HTR-8/SVneo (cell line): ENCODE results near the gene BCL3.
"Not testable (repeated sequence)": the region's sequence is repeated elsewhere in the genome, so short reads cannot be mapped to it uniquely, and the experiment has no call there.

Source experiments
- DNase-seq: peaks from one replicate; pipeline ENCODE4 v3.0.0; 2011; ENCODE audit warnings: low spot score, mixed read lengths; ENCODE audit not compliant: insufficient read length
- FAIRE-seq: peaks from 2 replicates; lab custom pipeline; 2011; peaks lifted over from hg19 to GRCh38; lab: Jason Lieb, UNC

BCL3 gene

GRCh38 chr19:44777715-44778347 is 29.3 kb downstream of the BCL3 start, which contains the start of gene CBLC:
Gene CBLC, plus strand, starts transcription at chr19:44777890. Its CDS starts 42 bp downstream, at chr19:44777932.
- no peak for DNase-seq
- FAIRE-seq = no peak

- DNase-seq (no peak), FAIRE-seq (no peak)
Observed at GRCh38 chr19:44779150-44779549, 30.6 kb downstream of the BCL3 start.

DNA sequence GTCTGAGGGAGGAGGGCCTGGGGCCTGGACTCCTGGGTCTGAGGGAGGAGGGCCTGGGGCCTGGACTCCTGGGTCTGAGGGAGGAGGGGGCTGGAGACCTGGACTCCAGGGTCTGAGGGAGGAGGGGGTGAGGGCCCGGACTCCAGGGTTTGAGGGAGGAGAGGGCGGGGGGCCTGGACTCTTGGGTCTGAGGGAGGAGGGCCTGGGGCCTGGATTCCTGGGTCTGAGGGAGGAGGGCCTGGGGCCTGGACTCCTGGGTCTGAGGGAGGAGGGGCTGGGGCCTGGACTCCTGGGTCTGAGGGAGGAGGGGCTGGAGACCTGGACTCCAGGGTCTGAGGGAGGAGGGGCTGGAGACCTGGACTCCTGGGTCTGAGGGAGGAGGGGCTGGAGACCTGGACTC is 33.2 kb downstream of the BCL3 start:
- DNase-seq, FAIRE-seq: not testable (repeated sequence)

DNA sequence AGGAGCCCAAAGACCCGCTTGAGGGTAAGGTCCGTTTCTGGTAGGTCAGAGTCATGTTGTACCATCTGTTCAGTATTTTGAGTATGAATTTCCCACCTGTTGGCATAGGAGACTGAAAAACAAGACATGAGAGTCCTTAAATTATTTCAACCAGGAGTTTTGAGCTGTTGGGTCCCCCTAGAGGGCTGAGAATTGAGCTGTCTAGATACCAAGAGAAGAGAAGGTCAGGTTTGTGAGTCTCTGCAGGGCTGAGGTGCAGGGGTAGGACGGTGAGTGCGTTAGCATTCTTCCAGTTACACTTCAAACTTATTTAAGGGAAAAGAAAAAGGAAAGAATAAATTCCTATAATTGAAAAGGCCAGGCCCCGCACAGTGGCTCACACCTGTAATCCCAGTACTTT is 34.2 kb downstream of the BCL3 start:
- FAIRE-seq = no peak

GRCh38 chr19:44783545-44783944 is 35.0 kb downstream of the BCL3 start:
- FAIRE-seq (no peak), DNase-seq (no peak)

More for the DNA sequence above, 34.2 kb downstream of the BCL3 start:
- DNase-seq = no peak

- FAIRE-seq (no peak), DNase-seq (no peak)
Observed at GRCh38 chr19:44785271-44785670, 36.8 kb downstream of the BCL3 start.

DNA sequence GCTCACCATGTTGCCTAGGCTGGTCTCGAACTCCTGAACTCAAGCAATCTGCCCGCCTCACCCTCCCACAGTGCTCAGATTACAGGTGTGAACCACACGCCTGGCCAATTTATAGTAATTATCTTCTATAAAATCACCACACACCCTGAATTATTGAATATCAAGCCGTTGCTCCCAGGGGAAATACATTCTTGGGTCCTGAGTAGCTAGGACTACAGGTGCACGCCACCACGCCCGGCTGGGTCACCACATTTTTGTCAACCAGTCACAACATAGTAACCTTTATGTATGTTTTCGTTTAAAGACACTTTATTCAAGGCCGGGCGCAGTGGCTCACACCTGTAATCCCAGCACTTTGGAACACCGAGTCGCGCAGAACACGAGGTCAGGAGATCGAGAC is 37.5 kb downstream of the BCL3 start:
- no peak for DNase-seq
- FAIRE-seq = no peak

GRCh38 chr19:44788971-44789370 is 40.5 kb downstream of the BCL3 start:
- no peak for FAIRE-seq
- DNase-seq = no peak

DNA sequence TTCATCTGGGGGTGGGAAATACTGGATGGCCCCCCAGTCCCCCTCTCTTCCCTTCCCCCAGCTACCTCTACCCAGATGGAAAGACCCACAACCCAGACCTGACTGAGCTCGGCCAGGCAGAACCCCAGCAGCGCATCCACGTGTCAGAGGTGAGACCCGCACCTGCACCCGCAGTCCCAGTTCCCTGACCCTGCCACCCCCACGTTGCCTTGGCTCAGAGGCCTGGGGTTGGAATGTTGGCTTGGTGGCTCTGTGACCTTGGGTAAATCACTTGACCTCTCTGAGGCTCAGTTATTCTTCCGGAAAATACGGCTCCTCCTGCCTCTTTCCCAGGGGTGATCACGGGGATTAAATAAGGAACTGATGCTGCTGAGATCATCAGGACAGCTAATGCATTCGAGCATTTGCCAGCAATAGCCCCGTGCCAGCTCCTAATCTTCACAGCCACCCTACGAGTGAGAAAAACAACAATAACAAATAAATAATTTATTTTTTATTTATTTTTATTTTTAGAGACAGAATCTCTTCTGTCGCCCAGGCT is 41.5 kb downstream of the BCL3 start:
- FAIRE-seq (no peak), DNase-seq (no peak)

DNA sequence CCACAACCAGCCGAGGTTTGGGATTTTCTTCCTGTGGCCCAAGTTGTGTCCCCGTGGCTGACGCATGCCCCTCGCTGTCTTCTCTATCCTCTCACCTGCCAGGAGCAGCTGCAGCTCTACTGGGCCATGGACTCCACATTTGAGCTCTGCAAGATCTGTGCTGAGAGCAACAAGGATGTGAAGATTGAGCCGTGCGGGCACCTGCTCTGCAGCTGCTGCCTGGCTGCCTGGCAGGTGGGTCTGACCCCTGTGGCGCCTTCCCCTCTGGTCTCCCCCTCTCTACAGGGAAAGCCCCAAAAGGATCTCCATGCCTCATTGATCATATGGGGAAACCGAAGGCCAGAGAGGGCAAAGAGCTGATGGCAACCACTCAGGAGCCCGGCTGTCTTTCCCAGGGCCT is 43.8 kb downstream of the BCL3 start:
- FAIRE-seq (no peak), DNase-seq (no peak)

DNA sequence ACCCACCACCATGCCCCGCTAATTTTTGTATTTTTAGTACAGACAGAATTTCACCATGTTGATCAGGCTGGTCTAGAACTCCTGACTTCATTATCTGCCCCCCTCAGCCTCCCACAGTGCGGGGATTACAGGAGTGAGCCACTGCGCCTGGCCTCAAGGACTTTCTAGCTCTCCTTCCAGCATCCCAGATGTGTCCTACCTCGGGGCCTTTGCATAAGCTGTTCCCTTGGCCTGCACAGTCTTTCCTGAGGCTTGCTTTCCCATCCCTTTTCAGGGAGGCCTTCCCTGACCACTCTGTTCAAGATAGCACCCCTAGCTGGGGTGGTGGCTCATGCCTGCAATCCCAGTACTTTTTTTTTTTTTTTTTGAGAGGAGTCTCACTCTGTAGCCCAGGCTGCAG is 46.1 kb downstream of the BCL3 start:
- DNase-seq = no peak
- FAIRE-seq = no peak

DNA sequence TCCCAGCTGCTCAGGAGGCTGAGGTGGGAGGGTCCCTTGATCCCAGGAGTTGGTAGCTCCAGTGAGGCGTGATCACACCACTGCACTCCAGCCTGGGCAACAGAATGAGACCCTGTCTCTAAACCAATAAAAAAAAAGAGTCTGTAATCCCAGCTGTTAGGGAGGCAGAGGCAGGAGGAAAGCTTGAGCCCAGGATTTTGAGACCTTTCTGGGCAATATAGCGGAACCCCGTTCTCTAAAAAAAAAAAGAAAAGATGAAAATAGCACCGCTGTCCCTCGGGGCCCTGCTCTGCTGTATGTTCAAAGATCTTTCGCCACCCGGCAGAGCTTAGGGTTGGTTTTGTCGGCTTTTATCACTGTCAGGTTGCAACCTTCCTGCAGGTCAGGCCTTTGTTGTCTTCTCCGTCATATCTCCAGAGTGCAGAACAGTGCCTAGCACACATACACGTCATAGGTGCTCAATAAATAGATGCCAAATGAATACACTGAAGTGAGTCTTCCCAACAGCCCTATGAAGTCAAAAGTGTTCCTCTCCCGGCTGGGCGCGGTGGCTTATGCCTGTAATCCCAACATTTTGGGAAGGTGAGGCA is 47.0 kb downstream of the BCL3 start:
- DNase-seq (no peak), FAIRE-seq (no peak)

DNA sequence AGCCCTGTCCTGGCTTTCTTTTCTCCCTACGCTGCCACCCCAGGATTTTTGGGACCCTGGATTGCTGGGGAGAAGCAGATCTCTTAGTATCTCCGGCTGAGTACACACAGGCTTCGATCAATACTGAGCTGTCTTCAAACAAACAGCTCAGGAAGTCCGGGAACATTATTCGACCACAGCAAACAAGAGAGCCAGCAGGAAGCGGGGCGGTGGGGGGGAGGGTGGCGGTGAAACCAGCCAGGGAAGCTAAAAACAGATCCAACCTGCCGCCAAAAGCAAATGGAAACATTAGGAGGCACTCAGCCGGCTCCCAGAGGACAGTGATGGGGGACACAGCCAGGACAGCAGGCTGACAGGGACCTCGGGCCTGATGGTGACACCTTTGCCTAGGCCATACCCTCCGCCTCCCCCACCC is 48.2 kb downstream of the BCL3 start:
- FAIRE-seq = no peak
- DNase-seq = no peak

DNA sequence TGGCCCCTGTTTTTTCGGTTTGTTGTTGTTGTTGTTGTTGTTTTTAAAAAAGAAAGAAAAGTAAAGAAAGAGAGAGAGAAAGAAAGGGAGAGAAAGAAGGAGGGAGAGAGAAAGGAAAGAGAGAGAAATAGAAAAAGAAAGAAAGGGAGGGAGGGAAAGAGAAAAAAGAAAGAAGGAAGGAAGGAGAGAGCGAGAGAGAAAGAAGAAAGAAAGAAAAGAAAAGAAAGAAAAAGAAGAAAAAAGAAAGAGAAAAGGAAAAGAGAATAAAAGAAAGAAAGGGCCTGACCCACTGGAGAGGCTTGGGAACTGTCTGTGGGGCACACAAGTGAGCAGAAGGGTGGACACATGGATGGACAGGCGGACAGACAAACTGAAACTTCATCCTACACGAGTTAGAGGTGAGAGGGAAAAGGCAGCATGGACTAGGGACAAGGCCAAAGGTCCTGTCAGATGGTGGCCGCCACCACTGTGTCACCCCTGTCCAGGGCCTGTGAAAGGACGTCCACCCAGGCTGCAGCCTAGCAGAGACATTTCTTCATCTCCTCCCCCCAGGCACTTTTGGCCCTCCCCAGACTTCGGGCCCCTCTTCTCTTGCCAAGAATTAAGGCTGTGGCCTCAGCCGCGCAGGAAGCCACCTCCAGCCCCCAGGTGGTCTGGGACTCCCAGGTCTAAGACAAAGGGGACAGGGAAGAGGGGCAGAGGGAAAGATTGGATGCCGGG is 51.3 kb downstream of the BCL3 start:
- FAIRE-seq (peak; percentile 9), DNase-seq (no peak)

- DNase-seq = peak; percentile 92
- peak; percentile 85 for FAIRE-seq
Observed at GRCh38 chr19:44800461-44800860, 52.0 kb downstream of the BCL3 start.

DNA sequence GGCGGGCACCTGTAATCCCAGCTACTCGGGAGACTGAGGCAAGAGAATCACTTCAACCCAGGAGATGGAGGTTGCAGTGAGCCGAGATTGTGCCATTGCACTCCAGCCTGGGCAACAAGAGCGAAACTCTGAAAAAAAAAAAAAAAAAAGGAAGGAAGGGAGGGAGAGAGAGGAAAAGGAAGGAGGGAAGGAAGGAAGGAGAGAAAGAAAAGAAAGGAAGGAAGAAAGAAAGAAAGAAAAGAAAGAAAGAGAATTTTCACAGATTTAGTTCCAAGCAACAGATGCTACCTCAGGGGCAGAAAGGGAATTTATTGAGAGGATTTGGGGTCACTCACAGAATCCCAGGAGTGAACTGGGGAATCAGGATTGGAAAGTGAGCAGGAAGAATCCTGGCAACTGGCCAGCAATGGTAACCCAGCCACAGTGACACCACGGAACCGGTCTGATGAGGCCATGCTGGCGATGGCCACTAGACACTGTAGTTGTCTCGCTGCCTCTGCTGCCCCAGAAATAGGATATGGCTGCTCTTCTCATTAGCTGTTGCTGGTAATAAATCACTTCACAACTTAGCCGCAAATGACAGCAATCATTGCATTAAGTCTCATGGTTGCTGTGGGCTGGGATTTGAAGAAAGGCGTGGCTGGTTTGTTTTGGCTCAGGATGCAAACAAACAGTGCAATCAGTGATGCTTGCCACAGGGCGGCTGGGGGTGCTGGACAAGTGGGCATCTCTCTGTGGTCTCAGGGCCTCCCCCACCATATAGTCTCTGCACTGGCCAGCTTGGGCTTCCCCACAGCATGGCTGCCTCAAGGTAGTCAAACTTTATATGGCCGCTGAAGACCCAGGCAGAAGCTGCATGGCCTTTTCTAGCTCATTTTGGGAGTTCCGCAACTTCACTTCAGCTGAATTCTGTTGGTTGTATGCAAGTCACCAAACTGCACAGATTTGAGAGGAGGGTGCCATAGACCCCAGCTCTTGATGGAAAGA is 55.2 kb downstream of the BCL3 start:
- FAIRE-seq (no peak), DNase-seq (no peak)

DNA sequence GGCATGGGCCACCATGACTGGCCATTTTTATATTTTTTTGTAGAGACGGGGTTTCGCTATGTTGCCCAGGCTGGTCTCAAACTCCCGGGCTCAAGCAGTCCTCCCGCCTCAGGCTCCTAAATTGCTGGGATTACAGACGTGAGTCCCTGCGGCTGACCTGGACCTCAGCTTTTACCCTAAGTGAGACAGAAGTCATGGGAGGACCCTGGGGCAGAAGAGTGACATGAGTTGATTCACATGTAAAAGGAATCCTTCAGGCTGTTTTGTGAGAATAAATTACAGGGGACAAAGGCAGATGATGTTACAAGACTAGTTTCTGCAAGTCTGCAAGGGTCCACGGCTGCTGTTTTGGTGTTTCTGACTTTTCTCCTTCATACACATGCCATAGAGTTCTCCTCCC is 57.8 kb downstream of the BCL3 start:
- FAIRE-seq = no peak

GRCh38 chr19:44807162-44807561 is 58.7 kb downstream of the BCL3 start:
- FAIRE-seq = no peak

More for the DNA sequence above, 57.8 kb downstream of the BCL3 start:
- no peak for DNase-seq

DNA sequence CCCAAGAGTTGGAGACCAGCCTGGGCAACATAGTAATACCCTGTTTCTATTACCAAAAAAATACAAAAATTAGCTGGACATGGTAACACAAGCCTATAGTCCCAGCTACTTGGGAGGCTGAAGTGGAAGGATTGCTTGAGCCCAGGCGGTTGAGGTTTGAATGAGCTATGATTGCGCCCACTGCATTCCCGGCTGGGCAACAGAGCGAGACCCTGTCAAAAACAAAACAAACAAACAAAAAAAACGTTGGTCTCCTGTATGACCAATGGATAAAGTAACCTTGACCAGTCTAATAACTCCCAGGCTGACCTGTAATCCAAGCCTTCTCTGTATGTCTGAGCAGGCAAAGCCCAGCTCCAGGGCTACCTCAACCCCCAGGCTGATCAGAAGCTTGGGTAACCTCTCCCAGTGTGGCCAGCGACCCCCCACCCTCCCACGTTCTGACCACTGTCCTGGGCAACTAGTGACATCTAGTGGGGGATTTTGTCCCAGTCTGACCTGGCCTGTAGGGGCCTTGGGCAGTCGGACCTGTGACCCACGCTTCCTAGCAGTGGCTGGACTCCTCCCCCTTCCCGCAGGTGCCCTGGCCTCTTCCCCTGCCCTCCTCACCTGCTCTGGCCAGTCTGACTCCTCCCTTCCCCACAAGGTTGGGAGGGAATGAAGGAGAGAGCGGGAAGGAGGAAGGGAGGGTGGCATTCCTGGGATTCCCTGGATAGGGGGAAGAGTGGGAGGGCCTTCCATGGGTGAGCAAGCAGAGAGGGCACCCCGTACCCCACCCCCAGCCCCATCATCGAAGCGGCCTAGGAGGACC is 59.3 kb downstream of the BCL3 start:
- DNase-seq (peak; percentile 83), FAIRE-seq (peak; percentile 87)

More at GRCh38 chr19:44807162-44807561, 58.7 kb downstream of the BCL3 start:
- DNase-seq = no peak
